Measurements from ENCODE around the gene PNMA1. TPM values are rescaled to one million over a fixed set of nuclear protein-coding genes. Genes with fewer than 3 reads are reported as not detected.

PNMA1 gene
- total and polyA plus RNA-seq, 9 of the 15 experiments (the other 6 are each of a cell fraction or from before 2014, with no cell fraction given): 1.7 to 26.4 (median 8.7) TPM

GRCh38 chr14:73720636-73721035 is 6.5 kb upstream of the PNMA1 start (continued):
- TF ChIP-seq MXD1 (CRISPR knock-in tag; IDR thresholded peaks at IDR 0.05; ENCODE audit: borderline replicate concordance, poor library complexity, severe bottlenecking) (no peak), NCOA2 (IDR thresholded peaks at IDR 0.05; ENCODE audit: partially characterized antibody in 2 of 2) (no peak)

- ATAC-seq: no peak
- no peak overlapping the region for H3K4me3 ChIP-seq
- intact Hi-C loops (cut with micrococcal nuclease): no loop called here
- no peak overlapping the region for H3K9ac ChIP-seq (ENCODE audit: insufficient read depth in 1 of 2, low read depth in 2 of 2, low read length in 2 of 2)
- no peak overlapping the region for H3K27ac ChIP-seq (ENCODE audit: extremely low read depth, low read depth, low read length)
- H4K20me1 ChIP-seq (replicated peaks; ENCODE audit: control insufficient read depth, insufficient read depth, low read length): no peaks in the 10 kb centered on the region; the same call in 1 of the 2 replicates
- no peaks in the 10 kb centered on the region for H3K9me3 ChIP-seq (replicated peaks; ENCODE audit: control insufficient read depth, insufficient read depth, low read depth, low read length)
- in situ Hi-C loops (cut with MboI): no loop called here
- DNase-seq (ENCODE audit: extremely low read depth in 1 of 4, low spot score in 3 of 4): no peak
- H3K9me1 ChIP-seq (ENCODE audit: control insufficient read depth, insufficient read depth, low read length): no peaks in the 10 kb centered on the region
- H3K79me2 ChIP-seq (ENCODE audit: control insufficient read depth, insufficient read depth, low read length): 0 out of 3 replicates have a peak, but pooled peaks cover 2% of the 10 kb centered on the region
- H3K27me3 ChIP-seq (ENCODE audit: control insufficient read depth in 2 of 2, insufficient read depth in 2 of 2, low read length in 2 of 2): no peaks in the 10 kb centered on the region
- peaks cover under 1 to 14% of the 10 kb centered on the region in 2 experiments; a peak in 4 of 5 replicates for H3K4me1 ChIP-seq (replicated peaks in 1 of 2; ENCODE audit: control insufficient read depth in 2 of 2, insufficient read depth in 2 of 2, low read length in 2 of 2)
- no peak overlapping the region for H3K4me2 ChIP-seq (ENCODE audit: insufficient read depth, low read length)
- no peak overlapping the region for H2AFZ ChIP-seq (ENCODE audit: low read depth, low read length)
- no TSS peak for BruUV-seq (replicated peaks)
- no peak for FAIRE-seq
- POLR2A ChIA-PET: interaction anchor here (0.7 to 1.7 kb wide), 2 partner anchors 12 to 13 kb away, joined by 4 read pairs; no protein-coding TSS in a partner anchor
- WGBS (ENCODE audit: insufficient coverage, low coverage, missing lambda C conversion rate): 94% methylated on average over 6 of the region's 8 CpGs
- peaks cover 90% of the 10 kb centered on the region for H3K36me3 ChIP-seq (ENCODE audit: control insufficient read depth, insufficient read depth, low read length)
- CTCF ChIA-PET (ENCODE audit: low intra/inter-chr PET ratio): no interaction called here
- TF ChIP-seq FOXP4 (CRISPR knock-in tag; IDR thresholded peaks at IDR 0.05; ENCODE audit: borderline replicate concordance) (no peak), ZBTB26 (CRISPR knock-in tag; IDR thresholded peaks at IDR 0.05) (no peak), BRCA1 (IDR thresholded peaks at IDR 0.05) (no peak), BRCA1 (CRISPR knock-in tag; IDR thresholded peaks at IDR 0.05) (no peak), MAX (CRISPR knock-in tag; IDR thresholded peaks at IDR 0.05) (no peak), SAFB (IDR thresholded peaks at IDR 0.05; ENCODE audit: borderline replicate concordance, low read depth, low read length) (no peak), ZNF395 (CRISPR knock-in tag; IDR thresholded peaks at IDR 0.05) (no peak), BACH1 (tag; IDR thresholded peaks at IDR 0.05) (no peak), PCBP2 (IDR thresholded peaks at IDR 0.05; ENCODE audit: low read depth, low read length, poor library complexity, severe bottlenecking) (no peak), STAT6 (CRISPR knock-in tag; IDR thresholded peaks at IDR 0.05) (no peak)
Observed at GRCh38 chr14:73719791-73720190, 5.6 kb upstream of the PNMA1 start.
